ENCODE data around the gene CPLX1.
"Not testable (repeated sequence)": the region's sequence is repeated elsewhere in the genome, so short reads cannot be mapped to it uniquely, and the experiment has no call there.

DNA sequence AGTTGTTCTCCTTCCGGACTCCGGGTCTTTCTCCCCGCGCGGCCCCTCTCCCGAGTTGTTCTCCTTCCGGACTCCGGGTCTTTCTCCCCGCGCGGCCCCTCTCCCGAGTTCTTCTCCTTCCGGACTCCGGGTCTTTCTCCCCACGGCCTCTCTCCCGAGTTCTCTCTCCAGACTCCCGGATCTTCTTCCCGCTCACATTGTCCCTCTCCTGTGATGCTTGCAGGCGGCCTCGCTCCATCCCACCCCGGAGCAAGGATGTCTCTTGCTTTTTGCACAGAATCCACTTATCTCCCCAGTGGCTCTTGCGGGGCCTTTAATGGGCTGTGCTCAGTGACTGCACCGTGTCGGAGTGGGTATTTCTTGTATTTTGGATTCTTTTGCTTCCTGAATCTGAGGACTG, 66.1 kb downstream of the CPLX1 start:
- TF ChIP-seq, protein P1, sequence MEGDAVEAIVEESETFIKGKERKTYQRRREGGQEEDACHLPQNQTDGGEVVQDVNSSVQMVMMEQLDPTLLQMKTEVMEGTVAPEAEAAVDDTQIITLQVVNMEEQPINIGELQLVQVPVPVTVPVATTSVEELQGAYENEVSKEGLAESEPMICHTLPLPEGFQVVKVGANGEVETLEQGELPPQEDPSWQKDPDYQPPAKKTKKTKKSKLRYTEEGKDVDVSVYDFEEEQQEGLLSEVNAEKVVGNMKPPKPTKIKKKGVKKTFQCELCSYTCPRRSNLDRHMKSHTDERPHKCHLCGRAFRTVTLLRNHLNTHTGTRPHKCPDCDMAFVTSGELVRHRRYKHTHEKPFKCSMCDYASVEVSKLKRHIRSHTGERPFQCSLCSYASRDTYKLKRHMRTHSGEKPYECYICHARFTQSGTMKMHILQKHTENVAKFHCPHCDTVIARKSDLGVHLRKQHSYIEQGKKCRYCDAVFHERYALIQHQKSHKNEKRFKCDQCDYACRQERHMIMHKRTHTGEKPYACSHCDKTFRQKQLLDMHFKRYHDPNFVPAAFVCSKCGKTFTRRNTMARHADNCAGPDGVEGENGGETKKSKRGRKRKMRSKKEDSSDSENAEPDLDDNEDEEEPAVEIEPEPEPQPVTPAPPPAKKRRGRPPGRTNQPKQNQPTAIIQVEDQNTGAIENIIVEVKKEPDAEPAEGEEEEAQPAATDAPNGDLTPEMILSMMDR (IDR thresholded peaks at IDR 0.05) = not testable (repeated sequence)
- TF ChIP-seq POLR2A (IDR thresholded peaks at IDR 0.05) = not testable (repeated sequence)

Measured in gastroesophageal sphincter (tissue), 3 donors.